Gastrocnemius medialis (tissue), 4 donors: Measurements from ENCODE around the gene SEMA7A. TPM values are rescaled to one million over a fixed set of nuclear protein-coding genes. Genes with fewer than 3 reads are reported as not detected.

Experiments used
- ATAC-seq, 2 donors: fragments of 150-250 bp; one replicate each; pipeline ENCODE4 v1.9.1; 2016
- DNase-seq, 2 donors: peaks; one replicate each; pipeline ENCODE4 v3.0.0-alpha.2; 2019
- H3K27ac ChIP-seq, 4 donors: fragments of 200-600 bp; sonication (generic); 1 replicate in 1 of 4; 2 replicates in 3 of 4; pipeline ENCODE4 v1.5.1; 2016 to 2018; ENCODE audit warnings: mild to moderate bottlenecking in 2 of 4, moderate library complexity in 1 of 4
- H3K27me3 ChIP-seq, 3 donors: fragments of 200-600 bp; sonication (generic) in 2 of 3; 1 replicate in 1 of 3; 2 replicates in 2 of 3; pipeline versions ENCODE4 v1.5.1 to v1.6.0; 2016 to 2019; ENCODE audit warnings: mild to moderate bottlenecking in 1 of 3, moderate library complexity in 1 of 3
- H3K36me3 ChIP-seq, 2 donors: fragments of 200-600 bp; sonication (generic) in 1 of 2; one replicate each; pipeline ENCODE4 v1.5.1; 2017 to 2018
- H3K4me1 ChIP-seq, 2 donors: fragments of 200-600 bp; sonication (generic) in 1 of 2; one replicate each; pipeline ENCODE4 v1.5.1; 2016 to 2017; ENCODE audit warnings: mild to moderate bottlenecking in 2 of 2
- H3K4me3 ChIP-seq, 4 donors: fragments of 200-600 bp; sonication (generic) in 3 of 4; 1 replicate in 1 of 4; 2 replicates in 3 of 4; pipeline ENCODE4 v1.5.1; 2016 to 2019; ENCODE audit warnings: mild to moderate bottlenecking in 2 of 4
- H3K9me3 ChIP-seq, 3 donors: fragments of 200-600 bp; sonication (generic) in 2 of 3; 1 replicate in 1 of 3; 2 replicates in 2 of 3; pipeline ENCODE4 v1.5.1; 2016 to 2019
- POLR2A ChIP-seq, 2 donors: fragments of 450-650 bp; IDR thresholded peaks; one replicate each; pipeline ENCODE4 v1.6.1; 2017; ENCODE audit warnings: antibody characterized with exemption in 2 of 2, mild to moderate bottlenecking in 2 of 2, moderate library complexity in 2 of 2
- in situ Hi-C, 4 donors: fragments of 200-750 bp; cut with MboI; loops; one replicate each; pipeline versions ENCODE4 v1.15.0 to v1.8.0; 2017; ENCODE audit warnings: low sequenced_read_pairs in 4 of 4
- intact Hi-C: fragments of 100-400 bp; cut with DNase I; formaldehyde crosslinking; loops from one replicate; pipeline ENCODE4 v1.15.1; 2023; ENCODE audit warnings: low total_unique reads
- total RNA-seq, 4 donors: library from RNA; depleted of rRNA; stranded (reverse); fragments of >200 nt; gene quantifications; one replicate each; pipeline versions ENCODE4 v1.1.0 to v1.2.3, GENCODE V29; 2016
- TF ChIP-seq, protein P1 (sequence below), 5 experiments: fragments of 450-650 bp in 3 of 5; fragments of 200-600 bp in 2 of 5; sonication (generic) in 2 of 5; IDR thresholded peaks in 4 of 5; conservative IDR thresholded peaks in 1 of 5; 1 replicate in 4 of 5; 2 replicates in 1 of 5; pipeline ENCODE4 v1.5.1; 2016 to 2019; ENCODE audit warnings: antibody characterized with exemption in 5 of 5, mild to moderate bottlenecking in 3 of 5, moderate library complexity in 3 of 5

Gene SEMA7A
- total RNA-seq, 4 donors from 2014 or later: 0.51 to 2.7 (median 2.4) TPM

GRCh38 chr15:74373731-74374647 is 59.8 kb downstream of the SEMA7A start:
- Histone ChIP-seq H3K27me3 (no peaks in the 10 kb centered on the region), H3K9me3 (no peaks in the 10 kb centered on the region), H3K4me3 (peak overlapping the region; percentile 63 to 90 (median 72)), H3K36me3 (no peaks in the 10 kb centered on the region), H3K27ac (no peak overlapping the region), H3K4me1 (peaks cover 10 to 15% of the 10 kb centered on the region in 2 donors)
- DNase-seq: peak; percentile 83 to 91
- no peak for TF ChIP-seq POLR2A (IDR thresholded peaks at IDR 0.05)
- TF ChIP-seq, protein P1, sequence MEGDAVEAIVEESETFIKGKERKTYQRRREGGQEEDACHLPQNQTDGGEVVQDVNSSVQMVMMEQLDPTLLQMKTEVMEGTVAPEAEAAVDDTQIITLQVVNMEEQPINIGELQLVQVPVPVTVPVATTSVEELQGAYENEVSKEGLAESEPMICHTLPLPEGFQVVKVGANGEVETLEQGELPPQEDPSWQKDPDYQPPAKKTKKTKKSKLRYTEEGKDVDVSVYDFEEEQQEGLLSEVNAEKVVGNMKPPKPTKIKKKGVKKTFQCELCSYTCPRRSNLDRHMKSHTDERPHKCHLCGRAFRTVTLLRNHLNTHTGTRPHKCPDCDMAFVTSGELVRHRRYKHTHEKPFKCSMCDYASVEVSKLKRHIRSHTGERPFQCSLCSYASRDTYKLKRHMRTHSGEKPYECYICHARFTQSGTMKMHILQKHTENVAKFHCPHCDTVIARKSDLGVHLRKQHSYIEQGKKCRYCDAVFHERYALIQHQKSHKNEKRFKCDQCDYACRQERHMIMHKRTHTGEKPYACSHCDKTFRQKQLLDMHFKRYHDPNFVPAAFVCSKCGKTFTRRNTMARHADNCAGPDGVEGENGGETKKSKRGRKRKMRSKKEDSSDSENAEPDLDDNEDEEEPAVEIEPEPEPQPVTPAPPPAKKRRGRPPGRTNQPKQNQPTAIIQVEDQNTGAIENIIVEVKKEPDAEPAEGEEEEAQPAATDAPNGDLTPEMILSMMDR (IDR thresholded peaks at IDR 0.05 in 4 of 5, conservative IDR thresholded peaks at IDR 0.05 in 1 of 5): peak; percentile 59 to 92 (median 87)
- peak; percentile 92 to 93 for ATAC-seq
- in situ Hi-C loops (no loop called here), intact Hi-C loops (loop anchor here (1.0 to 5.0 kb wide), 4 partner anchors 65 to 395 kb away; no protein-coding TSS in a partner anchor)

DNA sequence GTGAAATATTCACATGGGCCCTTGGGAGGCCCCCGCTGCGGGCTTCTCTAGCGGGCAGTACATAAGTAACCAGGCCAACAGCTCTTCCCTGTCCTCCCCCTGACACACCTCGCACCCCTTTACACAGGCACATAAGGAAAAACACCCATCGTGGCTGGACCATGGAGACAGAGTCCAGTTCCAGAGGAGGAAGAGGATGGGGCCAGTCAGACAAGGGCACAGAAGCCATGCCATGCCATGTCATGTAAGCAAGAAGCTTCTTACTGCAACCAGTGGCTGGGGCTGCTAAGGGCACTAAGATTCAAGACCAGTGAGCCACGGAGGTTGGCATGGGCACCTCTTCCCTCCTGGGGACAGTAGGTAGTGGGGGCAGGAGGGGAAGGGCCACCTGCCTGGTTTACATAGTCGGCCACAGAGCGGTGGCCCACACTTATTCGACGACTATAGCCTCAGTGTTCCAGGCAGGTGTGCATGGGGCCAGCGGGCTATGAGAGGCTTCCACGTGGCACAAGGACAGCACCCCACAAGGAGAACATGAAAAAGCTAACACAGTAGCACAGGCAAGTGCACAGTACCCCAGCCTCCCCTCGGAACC is 60.6 kb downstream of the SEMA7A start:
- no peak for ATAC-seq
- DNase-seq: no peak
- in situ Hi-C loops (no loop called here), intact Hi-C loops (loop anchor here (2.0 to 5.0 kb wide), 2 partner anchors 259 to 396 kb away; no protein-coding TSS in a partner anchor)
- Histone ChIP-seq H3K9me3 (no peaks in the 10 kb centered on the region), H3K4me1 (peaks cover 10 to 15% of the 10 kb centered on the region in 2 donors), H3K27ac (no peak overlapping the region), H3K27me3 (no peaks in the 10 kb centered on the region), H3K36me3 (no peaks in the 10 kb centered on the region), H3K4me3 (no peak overlapping the region)
- TF ChIP-seq, protein P1 (IDR thresholded peaks at IDR 0.05 in 4 of 5, conservative IDR thresholded peaks at IDR 0.05 in 1 of 5): no peak

DNA sequence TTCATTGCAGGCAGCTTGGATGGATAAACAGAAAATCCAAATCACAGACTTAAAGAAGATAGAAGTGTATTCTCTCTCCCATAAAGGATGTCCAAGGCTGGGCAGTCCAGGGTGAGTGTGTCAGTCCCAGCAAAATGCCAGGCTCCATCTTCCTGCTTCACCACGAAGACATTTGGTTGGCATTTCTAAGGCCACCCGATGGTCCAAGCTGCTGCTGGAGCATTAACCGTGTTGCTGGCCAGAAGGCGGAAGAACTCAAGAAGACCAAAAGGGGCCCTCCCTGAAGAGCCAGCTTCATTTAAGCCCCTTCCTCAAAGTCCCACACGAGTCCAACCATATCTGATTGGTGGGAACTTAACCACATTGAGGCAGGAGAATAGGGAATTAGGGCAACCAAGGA is 63.3 kb downstream of the SEMA7A start:
- Histone ChIP-seq H3K27me3 (no peaks in the 10 kb centered on the region), H3K4me1 (peaks cover 15 to 20% of the 10 kb centered on the region in 2 donors), H3K36me3 (no peaks in the 10 kb centered on the region), H3K27ac (peak overlapping the region in 1 of 4 donors; percentile 26), H3K4me3 (no peak overlapping the region), H3K9me3 (no peaks in the 10 kb centered on the region)
- in situ Hi-C loops: no loop called here
- no peak for DNase-seq
- ATAC-seq: no peak
- intact Hi-C loops: loop anchor here (5.0 kb wide), 1 partner anchor 262 kb away; no protein-coding TSS in a partner anchor
- TF ChIP-seq POLR2A (IDR thresholded peaks at IDR 0.05): no peak

- no peaks in the 10 kb centered on the region for H3K36me3 ChIP-seq
- intact Hi-C loops (loop anchor here (5.0 kb wide), 1 partner anchor 263 kb away; no protein-coding TSS in a partner anchor), in situ Hi-C loops (loop anchor here in 1 of 4 donors (10.0 kb wide), 1 partner anchor 125 kb away; no protein-coding TSS in a partner anchor)
- ATAC-seq (no peak), DNase-seq (no peak)
- no peak overlapping the region for H3K27ac ChIP-seq
- no peak for TF ChIP-seq POLR2A (IDR thresholded peaks at IDR 0.05)
- TF ChIP-seq, protein P1 (IDR thresholded peaks at IDR 0.05 in 4 of 5, conservative IDR thresholded peaks at IDR 0.05 in 1 of 5): no peak
- H3K4me3 ChIP-seq: no peak overlapping the region
- no peaks in the 10 kb centered on the region for H3K27me3 ChIP-seq
- no peaks in the 10 kb centered on the region for H3K9me3 ChIP-seq
- H3K4me1 ChIP-seq: peaks cover 13 to 17% of the 10 kb centered on the region in 2 donors
Observed at GRCh38 chr15:74369756-74370155, 64.0 kb downstream of the SEMA7A start.
